Left renal cortex interstitium (tissue), 4 donors: Measurements from ENCODE around the gene ATP2B2. TPM values are rescaled to one million over a fixed set of nuclear protein-coding genes. Genes with fewer than 3 reads are reported as not detected.

Experiments used
- DNase-seq, 4 donors: peaks; one replicate each; pipeline ENCODE4 v3.0.0-alpha.2; 2013; ENCODE audit warnings: low read depth in 4 of 4, low spot score in 2 of 4, missing footprints in 1 of 4
- polyA plus RNA-seq, 4 donors: library from polyadenylated mRNA; unstranded; fragments of 120-200 nt; gene quantifications; one replicate each; pipeline ENCODE4 v1.2.1, GENCODE V29; 2013; ENCODE audit not compliant: insufficient read length in 4 of 4

Gene ATP2B2
- polyA plus RNA-seq, 4 donors: 0.33 to 0.65 (median 0.52) TPM

- no peak for DNase-seq
These were observed 24.9 kb upstream of the ATP2B2 start for GRCh38 chr3:10530241-10530640.

- DNase-seq: no peak
These were observed 24.4 kb upstream of the ATP2B2 start for GRCh38 chr3:10529809-10530208.

- no peak for DNase-seq
These were observed 22.7 kb upstream of the ATP2B2 start for GRCh38 chr3:10528046-10528445.

GRCh38 chr3:10527295-10528001 is 22.1 kb upstream of the ATP2B2 start:
- DNase-seq: no peak

- no peak for DNase-seq
These were observed 21.0 kb upstream of the ATP2B2 start for GRCh38 chr3:10526366-10526765.

- DNase-seq: no peak
These were observed 19.5 kb upstream of the ATP2B2 start for GRCh38 chr3:10524799-10525301.

- DNase-seq: no peak
These were observed 18.9 kb upstream of the ATP2B2 start for GRCh38 chr3:10524270-10524669.

GRCh38 chr3:10523561-10523960 is 18.2 kb upstream of the ATP2B2 start:
- DNase-seq: no peak

GRCh38 chr3:10522646-10523303 is 17.4 kb upstream of the ATP2B2 start:
- no peak for DNase-seq

GRCh38 chr3:10521772-10522441 is 16.5 kb upstream of the ATP2B2 start:
- no peak for DNase-seq

- DNase-seq: no peak
These were observed 14.7 kb upstream of the ATP2B2 start for GRCh38 chr3:10520072-10520471.

GRCh38 chr3:10519236-10519635 is 13.8 kb upstream of the ATP2B2 start:
- DNase-seq: no peak

GRCh38 chr3:10518506-10519150 is 13.2 kb upstream of the ATP2B2 start:
- no peak for DNase-seq

GRCh38 chr3:10517627-10518026 is 12.2 kb upstream of the ATP2B2 start:
- no peak for DNase-seq

GRCh38 chr3:10516544-10517452 is 11.4 kb upstream of the ATP2B2 start:
- no peak for DNase-seq

GRCh38 chr3:10515884-10516495 is 10.6 kb upstream of the ATP2B2 start:
- no peak for DNase-seq

- DNase-seq: no peak
These were observed 10.0 kb upstream of the ATP2B2 start for GRCh38 chr3:10515396-10515795.

GRCh38 chr3:10514407-10515069 is 9.2 kb upstream of the ATP2B2 start:
- DNase-seq: no peak

GRCh38 chr3:10513306-10513705 is 7.9 kb upstream of the ATP2B2 start:
- DNase-seq: no peak
